ENCODE results near the gene ARHGDIA.
A peak's percentile ranks its signal among the peaks of the same experiment; 100 is the strongest.

ARHGDIA gene

GRCh38 chr17:81828656-81829055, 42.5 kb downstream of the ARHGDIA start:
- no peak overlapping the region for H3K27ac ChIP-seq
- TF ChIP-seq, protein P1, sequence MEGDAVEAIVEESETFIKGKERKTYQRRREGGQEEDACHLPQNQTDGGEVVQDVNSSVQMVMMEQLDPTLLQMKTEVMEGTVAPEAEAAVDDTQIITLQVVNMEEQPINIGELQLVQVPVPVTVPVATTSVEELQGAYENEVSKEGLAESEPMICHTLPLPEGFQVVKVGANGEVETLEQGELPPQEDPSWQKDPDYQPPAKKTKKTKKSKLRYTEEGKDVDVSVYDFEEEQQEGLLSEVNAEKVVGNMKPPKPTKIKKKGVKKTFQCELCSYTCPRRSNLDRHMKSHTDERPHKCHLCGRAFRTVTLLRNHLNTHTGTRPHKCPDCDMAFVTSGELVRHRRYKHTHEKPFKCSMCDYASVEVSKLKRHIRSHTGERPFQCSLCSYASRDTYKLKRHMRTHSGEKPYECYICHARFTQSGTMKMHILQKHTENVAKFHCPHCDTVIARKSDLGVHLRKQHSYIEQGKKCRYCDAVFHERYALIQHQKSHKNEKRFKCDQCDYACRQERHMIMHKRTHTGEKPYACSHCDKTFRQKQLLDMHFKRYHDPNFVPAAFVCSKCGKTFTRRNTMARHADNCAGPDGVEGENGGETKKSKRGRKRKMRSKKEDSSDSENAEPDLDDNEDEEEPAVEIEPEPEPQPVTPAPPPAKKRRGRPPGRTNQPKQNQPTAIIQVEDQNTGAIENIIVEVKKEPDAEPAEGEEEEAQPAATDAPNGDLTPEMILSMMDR (conservative IDR thresholded peaks at IDR 0.05), result no peak

DNA sequence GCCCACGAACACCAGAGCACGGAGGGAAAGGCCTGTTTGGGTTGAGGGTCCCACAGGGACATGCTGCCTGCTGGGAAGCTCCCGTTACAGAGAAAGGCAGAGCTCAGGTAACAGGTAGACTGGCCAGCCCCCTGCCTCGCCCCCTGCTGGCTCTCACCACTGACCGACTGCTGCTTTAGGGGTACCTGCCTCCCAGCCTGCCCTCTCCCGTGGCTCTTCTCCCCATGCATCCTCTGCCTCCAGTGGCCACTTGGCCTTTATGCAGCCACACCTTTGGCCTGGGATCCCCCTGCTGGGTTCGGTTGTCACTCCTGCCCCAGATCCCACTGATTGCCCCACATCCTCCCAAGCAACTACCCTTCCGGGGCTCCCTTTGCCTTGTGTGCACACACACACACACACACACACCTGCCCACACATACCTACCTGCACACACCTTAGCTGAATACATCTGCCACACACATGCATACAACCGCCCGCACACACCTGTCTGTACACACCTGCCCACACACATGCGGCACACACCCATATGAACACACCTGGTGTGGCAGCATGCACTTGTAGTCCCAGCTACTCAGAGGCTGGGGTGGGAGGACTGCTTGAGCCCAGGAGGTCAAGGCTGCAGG, 45.2 kb downstream of the ARHGDIA start:
- no peak overlapping the region for H3K27ac ChIP-seq
- TF ChIP-seq, protein P1 (conservative IDR thresholded peaks at IDR 0.05), result peak; percentile 25

- TF ChIP-seq, protein P1 (conservative IDR thresholded peaks at IDR 0.05), result no peak
Observed at GRCh38 chr17:81824595-81824994, 46.5 kb downstream of the ARHGDIA start.

DNA sequence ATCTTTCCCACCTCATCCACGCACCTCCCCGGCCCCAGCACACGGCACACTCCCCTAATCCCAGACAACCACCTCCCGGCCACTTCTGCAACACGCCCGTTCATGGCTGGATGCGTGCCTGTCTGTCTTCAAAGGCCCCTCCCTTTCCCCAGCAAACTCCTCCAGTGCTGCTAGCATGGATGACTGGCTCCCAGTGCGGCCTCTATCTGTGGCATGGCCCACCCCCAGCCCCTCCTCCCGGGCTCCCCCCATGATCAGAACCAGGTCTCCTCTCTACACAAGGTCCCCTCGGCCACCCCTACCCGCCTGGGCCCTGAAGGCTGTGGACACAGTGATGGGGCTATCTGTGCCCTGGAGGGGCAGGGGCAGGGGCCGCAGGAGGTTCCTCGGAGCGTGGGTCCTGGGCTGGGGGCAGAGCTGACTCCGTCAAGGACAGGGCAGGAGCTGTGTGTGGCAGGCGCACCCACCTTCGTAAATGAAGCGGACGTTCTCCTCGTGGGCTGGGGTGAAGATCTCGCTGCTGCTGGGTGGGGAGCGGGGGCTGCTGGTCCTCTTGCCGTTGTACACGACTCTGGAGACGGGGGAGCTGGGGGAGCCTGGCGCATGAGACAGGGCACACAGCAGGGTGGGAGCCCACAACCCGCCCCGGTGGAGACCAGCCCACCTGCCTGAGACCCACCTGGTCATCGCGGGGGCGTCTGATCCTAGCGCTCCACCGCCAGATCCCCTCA, 47.2 kb downstream of the ARHGDIA start:
- peak overlapping the region; percentile 93; the same call in 1 of the 2 replicates for H3K27ac ChIP-seq
- TF ChIP-seq, protein P1 (conservative IDR thresholded peaks at IDR 0.05), result no peak

More at GRCh38 chr17:81824595-81824994, 46.5 kb downstream of the ARHGDIA start:
- no peak overlapping the region for H3K27ac ChIP-seq

DNA sequence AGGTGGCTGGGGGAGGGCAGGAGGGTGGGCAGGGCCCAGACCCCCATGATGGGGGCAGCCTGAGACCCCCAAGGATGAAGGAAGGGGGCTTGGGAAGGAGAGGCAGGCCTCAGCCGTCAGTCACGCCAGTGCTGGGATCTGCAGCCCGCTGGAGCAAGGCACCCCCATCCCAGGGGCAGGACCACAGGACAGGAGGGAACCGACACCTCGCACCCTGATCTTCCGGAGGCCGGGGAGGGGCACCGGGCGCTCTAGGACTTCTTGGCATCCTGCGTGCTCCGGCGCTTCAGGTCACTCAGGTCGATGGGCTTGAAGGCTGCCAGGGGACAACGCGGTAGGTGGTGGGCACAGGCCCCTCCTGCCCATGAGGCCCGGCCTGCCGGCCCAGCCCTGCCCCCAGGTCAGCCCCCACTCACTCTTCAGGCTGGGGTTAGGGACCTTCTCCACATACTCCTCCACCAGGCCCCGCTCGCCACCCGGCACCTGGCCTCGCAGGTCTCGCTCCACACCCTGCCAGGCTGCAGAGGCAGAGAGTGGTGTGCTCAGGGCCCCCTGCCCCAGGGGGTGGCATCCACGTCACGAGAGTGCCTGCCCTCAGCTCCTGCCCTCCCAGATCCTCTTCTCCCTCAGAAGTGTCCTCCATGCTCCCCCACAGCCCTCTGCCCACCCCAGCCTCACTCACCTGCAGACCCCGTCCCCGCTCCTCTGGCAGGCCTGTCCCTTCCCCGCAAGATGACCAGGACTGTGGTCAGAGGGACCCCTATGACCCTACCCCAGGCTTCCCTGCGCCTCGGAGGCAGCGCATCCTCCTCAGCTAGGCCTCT, 47.9 kb downstream of the ARHGDIA start:
- peak overlapping the region; percentile 93 for H3K27ac ChIP-seq
- TF ChIP-seq, protein P1 (conservative IDR thresholded peaks at IDR 0.05), result no peak

GRCh38 chr17:81822312-81822637, 48.9 kb downstream of the ARHGDIA start:
- TF ChIP-seq, protein P1 (conservative IDR thresholded peaks at IDR 0.05), result no peak
- peak overlapping the region; percentile 93 for H3K27ac ChIP-seq

Measured in VCaP (cell line).